ENCODE results near the gene AMACR.

DNA sequence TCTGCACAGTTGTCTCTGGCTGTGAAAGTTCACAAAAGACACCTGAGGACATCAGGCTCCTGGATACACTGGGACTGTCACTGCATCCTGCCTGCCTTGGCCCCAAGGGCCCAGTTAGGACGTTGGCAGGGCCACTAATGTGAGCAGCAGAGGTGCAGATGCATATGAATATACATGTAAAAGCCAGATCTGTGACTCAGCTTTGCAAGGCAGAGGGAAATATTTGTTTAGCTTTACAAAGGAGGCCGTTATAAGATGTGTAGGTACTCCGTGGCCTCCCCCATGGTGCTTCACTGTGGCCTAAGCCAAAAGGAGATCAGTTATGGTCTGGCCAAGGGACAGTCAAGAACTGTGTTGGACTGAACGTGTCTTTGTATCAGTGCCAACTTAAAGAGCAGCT, 39.3 kb upstream of the AMACR start:
- TF ChIP-seq POLR2A (IDR thresholded peaks at IDR 0.05; ENCODE audit: low read depth, low read length) (no peak), POLR2AphosphoS5 (IDR thresholded peaks at IDR 0.05; ENCODE audit: low read depth, low read length) (no peak)

All from GM12892 (cell line).